MM.1S (cell line): ENCODE data around the gene PLIN3.

Experiments used
- DNase-seq: peaks from one replicate; pipeline ENCODE4 v3.0.0-alpha.2; 2015
- H2AFZ ChIP-seq: fragments of 300-600 bp; sonication (generic); 2 replicates; pipeline ENCODE4 v1.6.0; 2016; ENCODE audit warnings: antibody characterized with exemption, low read length
- H3F3A ChIP-seq: fragments of 300-600 bp; sonication (generic); 2 replicates; pipeline ENCODE4 v1.6.1; 2016; ENCODE audit warnings: mild to moderate bottlenecking, antibody characterized with exemption, low read length, moderate library complexity, mixed read lengths; ENCODE audit not compliant: insufficient read depth
- H3K27ac ChIP-seq: fragments of 300-600 bp; sonication (generic); 2 replicates; pipeline ENCODE4 v1.5.1; 2016; ENCODE audit warnings: mild to moderate bottlenecking, low read length
- H3K27me3 ChIP-seq: fragments of 300-600 bp; sonication (generic); replicated peaks from 2 replicates; pipeline ENCODE4 v1.6.0; 2016; ENCODE audit warnings: low read length; ENCODE audit not compliant: insufficient read depth
- H3K36me3 ChIP-seq: fragments of 300-600 bp; sonication (generic); replicated peaks from 2 replicates; pipeline ENCODE4 v1.6.1; 2016; ENCODE audit warnings: mild to moderate bottlenecking, low read length, mixed read lengths; ENCODE audit not compliant: insufficient read depth
- H3K4me1 ChIP-seq: fragments of 300-600 bp; sonication (generic); 2 replicates; pipeline ENCODE4 v1.6.1; 2016; ENCODE audit warnings: low read length, mixed read lengths
- H3K4me2 ChIP-seq: fragments of 300-600 bp; sonication (generic); 2 replicates; pipeline ENCODE4 v1.6.0; 2016; ENCODE audit warnings: low read depth, low read length
- H3K4me3 ChIP-seq: fragments of 300-600 bp; sonication (generic); 2 replicates; pipeline ENCODE4 v1.5.1; 2016; ENCODE audit warnings: low read length, mixed read lengths
- H3K79me2 ChIP-seq: fragments of 300-600 bp; sonication (generic); 2 replicates; pipeline ENCODE4 v1.6.1; 2016; ENCODE audit warnings: mixed run types, low read length, mixed read lengths
- H3K9ac ChIP-seq: fragments of 300-600 bp; sonication (generic); 2 replicates; pipeline ENCODE4 v1.6.1; 2016; ENCODE audit warnings: low read length, mixed read lengths
- H3K9me2 ChIP-seq: fragments of 300-600 bp; sonication (generic); replicated peaks from 2 replicates; pipeline ENCODE4 v1.6.1; 2016; ENCODE audit warnings: mild to moderate bottlenecking, low read length, mixed read lengths; ENCODE audit not compliant: insufficient read depth
- H3K9me3 ChIP-seq: fragments of 300-600 bp; sonication (generic); replicated peaks from 2 replicates; pipeline ENCODE4 v1.6.1; 2016; ENCODE audit warnings: mild to moderate bottlenecking, low read length, mixed read lengths; ENCODE audit not compliant: insufficient read depth
- H4K20me1 ChIP-seq: fragments of 300-600 bp; sonication (generic); 2 replicates; pipeline ENCODE4 v1.6.1; 2016; ENCODE audit warnings: mild to moderate bottlenecking, low read length, moderate library complexity, mixed read lengths; ENCODE audit not compliant: insufficient read depth
- CTCF ChIP-seq: fragments of 300-600 bp; sonication (generic); IDR thresholded peaks from 2 replicates; pipeline ENCODE4 v1.5.1; 2016; ENCODE audit warnings: antibody characterized with exemption, low read length, mixed read lengths
- EZH2 ChIP-seq: fragments of 300-600 bp; sonication (generic); optimal IDR thresholded peaks from 2 replicates; pipeline ENCODE3; 2017; ENCODE audit warnings: low read depth, mild to moderate bottlenecking, antibody characterized with exemption, low read length, mixed read lengths
- EZH2phosphoT487 ChIP-seq: fragments of 300-600 bp; sonication (generic); IDR thresholded peaks from 2 replicates; pipeline ENCODE4 v1.6.1; 2018; ENCODE audit warnings: antibody characterized with exemption, low read length

The PLIN3 gene

GRCh38 chr19:4910594-4911281 is 43.3 kb upstream of the PLIN3 start:
- peaks cover 7% of the 10 kb centered on the region for H3K4me1 ChIP-seq
- H3K27ac ChIP-seq, result no peak overlapping the region
- peak overlapping the region; percentile 93 for H3K4me2 ChIP-seq
- H2AFZ ChIP-seq, result peak overlapping the region; percentile 16
- H4K20me1 ChIP-seq, result peaks cover 19% of the 10 kb centered on the region
- H3K9me2 ChIP-seq, result no peaks in the 10 kb centered on the region
- H3F3A ChIP-seq, result peaks cover 5% of the 10 kb centered on the region; the same call in 1 of the 2 replicates
- DNase-seq, result no peak
- no peak for TF ChIP-seq EZH2
- no peak for TF ChIP-seq EZH2phosphoT487
- no peak for TF ChIP-seq CTCF
- H3K9me3 ChIP-seq, result no peaks in the 10 kb centered on the region
- H3K4me3 ChIP-seq, result peak overlapping the region; percentile 65
- peak overlapping the region; percentile 90 for H3K9ac ChIP-seq
- H3K36me3 ChIP-seq, result 0 out of 2 replicates have a peak, but pooled peaks cover 8% of the 10 kb centered on the region
- peaks cover 56% of the 10 kb centered on the region for H3K79me2 ChIP-seq
- no peaks in the 10 kb centered on the region for H3K27me3 ChIP-seq

GRCh38 chr19:4909897-4910593 is 42.6 kb upstream of the PLIN3 start:
- TF ChIP-seq EZH2 (no peak), CTCF (no peak), EZH2phosphoT487 (no peak)
- peak overlapping the region; percentile 47 for H2AFZ ChIP-seq
- H3K27ac ChIP-seq, result peak overlapping the region; percentile 33; the same call in 1 of the 2 replicates
- no peaks in the 10 kb centered on the region for H3K9me2 ChIP-seq
- H3K36me3 ChIP-seq, result 0 out of 2 replicates have a peak, but pooled peaks cover 4% of the 10 kb centered on the region
- peaks cover 7% of the 10 kb centered on the region for H3K4me1 ChIP-seq
- no peaks in the 10 kb centered on the region for H3K9me3 ChIP-seq
- peaks cover 5% of the 10 kb centered on the region; the same call in 1 of the 2 replicates for H3F3A ChIP-seq
- peaks cover 15% of the 10 kb centered on the region for H4K20me1 ChIP-seq
- peak; percentile 98 for DNase-seq
- H3K4me3 ChIP-seq, result peak overlapping the region; percentile 65
- H3K4me2 ChIP-seq, result peak overlapping the region; percentile 93
- peak overlapping the region; percentile 90 for H3K9ac ChIP-seq
- peaks cover 49% of the 10 kb centered on the region for H3K79me2 ChIP-seq
- no peaks in the 10 kb centered on the region for H3K27me3 ChIP-seq

- peaks cover 5% of the 10 kb centered on the region; the same call in 1 of the 2 replicates for H3F3A ChIP-seq
- H3K4me2 ChIP-seq, result peak within 1 kb of the TSS; percentile 93
- no peak for TF ChIP-seq CTCF
- no peak for TF ChIP-seq EZH2
- TF ChIP-seq EZH2phosphoT487, result no peak
- no peaks in the 10 kb centered on the region for H3K36me3 ChIP-seq
- no peaks in the 10 kb centered on the region for H3K27me3 ChIP-seq
- H3K79me2 ChIP-seq, result peaks cover 42% of the 10 kb centered on the region
- peak within 1 kb of the TSS; percentile 90 for H3K9ac ChIP-seq
- H3K4me1 ChIP-seq, result peaks cover 7% of the 10 kb centered on the region
- peak within 1 kb of the TSS; percentile 47 for H2AFZ ChIP-seq
- H4K20me1 ChIP-seq, result peaks cover 8% of the 10 kb centered on the region; the same call in 1 of the 2 replicates
- peak within 1 kb of the TSS; percentile 65 for H3K4me3 ChIP-seq
- no peaks in the 10 kb centered on the region for H3K9me2 ChIP-seq
- peak within 1 kb of the TSS; percentile 33; the same call in 1 of the 2 replicates for H3K27ac ChIP-seq
- no peaks in the 10 kb centered on the region for H3K9me3 ChIP-seq
- peak; percentile 85 for DNase-seq
Observed at GRCh38 chr19:4909156-4909896, 41.9 kb upstream of the PLIN3 start, which contains the start of gene UHRF1. TSS of gene UHRF1 (plus strand) at chr19:4909501. CDS start at chr19:4910886, 1,385 bp downstream.
